Hepatocyte (in vitro differentiated cells): Measurements from ENCODE around the gene HIRA. TPM values are rescaled to one million over a fixed set of nuclear protein-coding genes. Genes with fewer than 3 reads are reported as not detected.
"Not testable (repeated sequence)": the region's sequence is repeated elsewhere in the genome, so short reads cannot be mapped to it uniquely, and the experiment has no call there.

Experiments
- DNase-seq: peaks from one replicate; pipeline ENCODE4 v3.0.0-alpha.2; 2016; ENCODE audit warnings: low spot score
- H2AFZ ChIP-seq: fragments of 200-600 bp; sonication (generic); 2 replicates; pipeline ENCODE4 v1.6.0; 2016; ENCODE audit warnings: antibody characterized with exemption, mild to moderate bottlenecking
- H3K27ac ChIP-seq: fragments of 200-600 bp; sonication (generic); 2 replicates; pipeline ENCODE4 v1.5.1; 2016; ENCODE audit warnings: mild to moderate bottlenecking
- H3K27me3 ChIP-seq: fragments of 200-600 bp; sonication (generic); 2 replicates; pipeline ENCODE4 v1.6.1; 2016
- H3K36me3 ChIP-seq: fragments of 200-600 bp; sonication (generic); replicated peaks from 2 replicates; pipeline ENCODE4 v1.5.1; 2016; ENCODE audit warnings: low read depth; ENCODE audit not compliant: insufficient read depth
- H3K4me1 ChIP-seq: fragments of 200-600 bp; sonication (generic); 2 replicates; pipeline ENCODE4 v1.5.1; 2016; ENCODE audit warnings: mild to moderate bottlenecking, moderate library complexity; ENCODE audit not compliant: insufficient read depth
- H3K4me2 ChIP-seq: fragments of 200-600 bp; sonication (generic); 2 replicates; pipeline ENCODE4 v1.6.0; 2016
- H3K4me3 ChIP-seq: fragments of 200-600 bp; sonication (generic); 2 replicates; pipeline ENCODE4 v1.5.1; 2016; ENCODE audit warnings: mild to moderate bottlenecking
- H3K79me2 ChIP-seq: fragments of 200-600 bp; sonication (generic); 2 replicates; pipeline ENCODE4 v1.6.0; 2017; ENCODE audit warnings: mild to moderate bottlenecking
- H3K9me2 ChIP-seq: fragments of 200-600 bp; sonication (generic); replicated peaks from 2 replicates; pipeline ENCODE4 v1.6.0; 2017; ENCODE audit warnings: mild to moderate bottlenecking; ENCODE audit not compliant: insufficient read depth
- H3K9me3 ChIP-seq: fragments of 200-600 bp; sonication (generic); 2 replicates; pipeline ENCODE4 v1.5.1; 2016; ENCODE audit warnings: low read depth, mild to moderate bottlenecking
- H4K20me1 ChIP-seq: fragments of 200-600 bp; sonication (generic); 2 replicates; pipeline ENCODE4 v1.6.0; 2016; ENCODE audit warnings: mild to moderate bottlenecking; ENCODE audit not compliant: insufficient read depth, poor library complexity, severe bottlenecking
- CTCF ChIP-seq: fragments of 200-600 bp; sonication (generic); IDR thresholded peaks from 2 replicates; pipeline ENCODE4 v1.5.1; 2016; ENCODE audit warnings: antibody characterized with exemption, mild to moderate bottlenecking; ENCODE audit not compliant: poor library complexity
- EZH2 ChIP-seq: fragments of 200-600 bp; sonication (generic); IDR thresholded peaks from 2 replicates; pipeline ENCODE4 v1.6.1; 2016; ENCODE audit warnings: antibody characterized with exemption, mild to moderate bottlenecking, borderline replicate concordance
- EZH2phosphoT487 ChIP-seq: fragments of 200-600 bp; sonication (generic); IDR thresholded peaks from one replicate; pipeline ENCODE4 v1.6.1; 2018; ENCODE audit warnings: antibody characterized with exemption, mild to moderate bottlenecking, low read depth, moderate library complexity; ENCODE audit not compliant: unreplicated experiment, severe bottlenecking
- WGBS: methylation state at CpG from one replicate; pipeline ENCODE4 v1.1.6; 2016; ENCODE audit warnings: low lambda C conversion rate; ENCODE audit errors: missing lambda C conversion rate; 5-methylcytosine and 5-hydroxymethylcytosine counted together
- polyA plus RNA-seq: library from polyadenylated mRNA; unstranded; fragments of >200 nt; fragmentation: Nextera tagmentation; extraction: Ambion mirVana; gene quantifications from 2 replicates; pipeline ENCODE4 v1.2.1, GENCODE V29; 2016
- total RNA-seq: library from RNA; depleted of rRNA; stranded (reverse); fragments of >200 nt; gene quantifications from 2 replicates; pipeline ENCODE4 v1.2.3, GENCODE V29; 2014

Gene HIRA
- total and polyA plus RNA-seq, 2 experiments from 2014 or later, result 23.5 to 30.6 TPM

GRCh38 chr22:19330865-19331418 is 100.6 kb downstream of the HIRA start:
- Histone ChIP-seq H3K4me3 (no peak overlapping the region), H3K36me3 (no peaks in the 10 kb centered on the region), H2AFZ (no peak overlapping the region), H3K27me3 (no peaks in the 10 kb centered on the region), H3K4me2 (no peak overlapping the region), H3K9me2 (no peaks in the 10 kb centered on the region), H3K9me3 (no peaks in the 10 kb centered on the region), H3K79me2 (no peaks in the 10 kb centered on the region), H4K20me1 (no peaks in the 10 kb centered on the region), H3K4me1 (no peaks in the 10 kb centered on the region), H3K27ac (no peak overlapping the region)
- WGBS, result 98% methylated on average over 13 of the region's 13 CpGs
- TF ChIP-seq EZH2phosphoT487 (no peak), EZH2 (no peak), CTCF (no peak)
- no peak for DNase-seq

DNA sequence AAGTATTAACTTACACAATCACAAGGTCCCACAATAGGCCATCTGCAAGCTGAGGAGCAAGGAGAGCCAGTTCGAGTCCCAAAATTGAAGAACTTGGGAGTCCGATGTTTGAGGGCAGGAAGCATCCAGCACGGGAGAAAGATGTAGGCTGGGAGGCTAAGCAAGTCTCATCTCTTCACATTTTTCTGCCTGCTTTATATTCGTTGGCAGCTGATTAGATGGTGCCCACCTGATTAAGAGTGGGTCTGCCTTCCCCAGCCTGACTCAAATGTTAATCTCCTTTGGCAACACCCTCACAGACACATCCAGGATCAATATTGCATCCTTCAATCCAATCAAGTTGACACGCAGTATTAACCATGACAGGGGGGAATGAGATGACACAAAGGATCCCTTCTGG is 101.3 kb downstream of the HIRA start:
- not testable (repeated sequence) for H4K20me1 ChIP-seq, H3K79me2 ChIP-seq, H3K4me3 ChIP-seq, H3K4me1 ChIP-seq, H3K27me3 ChIP-seq, H3K4me2 ChIP-seq, H3K36me3 ChIP-seq, H3K27ac ChIP-seq, H3K9me3 ChIP-seq, DNase-seq, H2AFZ ChIP-seq, H3K9me2 ChIP-seq
- 98% methylated on average over 5 of the region's 5 CpGs for WGBS

- Histone ChIP-seq H3K27ac (no peak overlapping the region), H2AFZ (no peak overlapping the region), H3K4me2 (no peak overlapping the region), H3K79me2 (no peaks in the 10 kb centered on the region), H3K27me3 (no peaks in the 10 kb centered on the region), H3K9me2 (no peaks in the 10 kb centered on the region), H3K9me3 (no peaks in the 10 kb centered on the region), H4K20me1 (no peaks in the 10 kb centered on the region), H3K4me1 (no peaks in the 10 kb centered on the region), H3K36me3 (no peaks in the 10 kb centered on the region), H3K4me3 (no peak overlapping the region)
- no peak for DNase-seq
- TF ChIP-seq EZH2phosphoT487 (no peak), EZH2 (no peak), CTCF (no peak)
- WGBS, result 98% methylated on average over 3 of the region's 3 CpGs
Observed at GRCh38 chr22:19329454-19329853, 102.1 kb downstream of the HIRA start.

DNA sequence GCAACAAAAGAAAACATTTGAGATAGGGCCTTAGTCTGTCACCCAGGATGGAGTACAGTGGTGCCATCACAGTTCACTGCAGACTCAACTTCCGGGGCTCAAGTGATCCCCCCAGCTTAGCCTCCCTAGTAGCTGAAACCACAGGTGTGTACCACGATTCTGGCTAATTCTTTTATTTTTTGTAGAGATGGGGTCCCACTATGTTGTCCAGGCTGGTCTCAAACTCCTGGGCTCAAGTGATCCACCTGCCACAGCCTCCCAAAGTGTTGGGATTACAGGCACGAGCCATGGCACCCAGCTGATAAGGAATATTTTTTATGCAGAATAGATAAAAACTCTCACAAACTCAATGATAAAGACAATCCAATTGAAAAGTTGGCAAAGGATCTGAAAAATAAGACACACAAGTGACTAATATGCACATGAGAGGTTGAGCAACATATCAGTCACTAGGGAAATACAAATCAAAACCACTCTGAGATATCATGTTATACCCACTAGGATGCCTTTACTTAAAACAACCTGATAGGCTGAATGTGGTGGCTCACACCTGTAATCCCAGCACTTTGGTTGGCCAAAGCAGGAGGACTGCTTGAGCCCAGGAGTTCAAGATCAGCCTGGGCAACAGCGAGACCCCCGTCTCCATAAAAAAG is 106.1 kb downstream of the HIRA start:
- Histone ChIP-seq H3K9me3 (no peaks in the 10 kb centered on the region), H3K36me3 (no peaks in the 10 kb centered on the region), H3K79me2 (no peaks in the 10 kb centered on the region), H3K4me2 (no peak overlapping the region), H2AFZ (no peak overlapping the region), H3K9me2 (no peaks in the 10 kb centered on the region), H4K20me1 (no peaks in the 10 kb centered on the region), H3K27me3 (no peaks in the 10 kb centered on the region), H3K4me1 (no peaks in the 10 kb centered on the region), H3K4me3 (no peak overlapping the region), H3K27ac (no peak overlapping the region)
- TF ChIP-seq EZH2 (no peak), CTCF (no peak), EZH2phosphoT487 (no peak)
- no peak for DNase-seq
- WGBS, result 94% methylated on average over 5 of the region's 5 CpGs

DNA sequence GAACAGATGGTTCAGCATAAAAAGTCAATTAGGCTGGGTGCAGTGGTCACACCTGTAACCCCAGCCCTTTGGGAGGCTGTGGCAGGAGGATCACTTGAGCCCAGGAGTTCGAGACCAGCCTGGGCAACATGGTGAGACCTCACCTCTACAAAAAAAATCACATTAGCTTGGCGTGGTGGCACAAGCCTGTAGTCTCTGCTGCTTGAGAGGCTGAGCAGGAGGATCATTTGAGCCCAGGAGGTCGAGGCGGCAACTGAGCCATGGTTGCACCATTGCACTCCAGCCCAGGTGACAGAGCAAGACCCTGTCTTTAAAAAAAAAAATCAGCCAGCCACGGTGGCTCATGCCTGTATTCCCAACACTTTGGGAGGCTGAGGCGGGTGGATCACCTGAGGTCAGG is 108.1 kb downstream of the HIRA start:
- H3K36me3 ChIP-seq, H3K4me3 ChIP-seq, H4K20me1 ChIP-seq, H3K79me2 ChIP-seq, DNase-seq, H3K4me2 ChIP-seq, H3K27ac ChIP-seq, H3K27me3 ChIP-seq, H3K4me1 ChIP-seq, H3K9me2 ChIP-seq, H2AFZ ChIP-seq, H3K9me3 ChIP-seq: not testable (repeated sequence)
- 95% methylated on average over 6 of the region's 6 CpGs for WGBS
